Activated naive CD4-positive, alpha-beta T cell treated with Interleukin-2 at 50 U/mL for 16 hours (primary cell): ENCODE results near the gene MEX3C.

Experiments
- DNase-seq: peaks from one replicate; pipeline ENCODE4 v3.0.0-alpha.2; 2020

The MEX3C gene

GRCh38 chr18:51153659-51154371 is 43.7 kb downstream of the MEX3C start:
- peak; percentile 53 for DNase-seq

DNA sequence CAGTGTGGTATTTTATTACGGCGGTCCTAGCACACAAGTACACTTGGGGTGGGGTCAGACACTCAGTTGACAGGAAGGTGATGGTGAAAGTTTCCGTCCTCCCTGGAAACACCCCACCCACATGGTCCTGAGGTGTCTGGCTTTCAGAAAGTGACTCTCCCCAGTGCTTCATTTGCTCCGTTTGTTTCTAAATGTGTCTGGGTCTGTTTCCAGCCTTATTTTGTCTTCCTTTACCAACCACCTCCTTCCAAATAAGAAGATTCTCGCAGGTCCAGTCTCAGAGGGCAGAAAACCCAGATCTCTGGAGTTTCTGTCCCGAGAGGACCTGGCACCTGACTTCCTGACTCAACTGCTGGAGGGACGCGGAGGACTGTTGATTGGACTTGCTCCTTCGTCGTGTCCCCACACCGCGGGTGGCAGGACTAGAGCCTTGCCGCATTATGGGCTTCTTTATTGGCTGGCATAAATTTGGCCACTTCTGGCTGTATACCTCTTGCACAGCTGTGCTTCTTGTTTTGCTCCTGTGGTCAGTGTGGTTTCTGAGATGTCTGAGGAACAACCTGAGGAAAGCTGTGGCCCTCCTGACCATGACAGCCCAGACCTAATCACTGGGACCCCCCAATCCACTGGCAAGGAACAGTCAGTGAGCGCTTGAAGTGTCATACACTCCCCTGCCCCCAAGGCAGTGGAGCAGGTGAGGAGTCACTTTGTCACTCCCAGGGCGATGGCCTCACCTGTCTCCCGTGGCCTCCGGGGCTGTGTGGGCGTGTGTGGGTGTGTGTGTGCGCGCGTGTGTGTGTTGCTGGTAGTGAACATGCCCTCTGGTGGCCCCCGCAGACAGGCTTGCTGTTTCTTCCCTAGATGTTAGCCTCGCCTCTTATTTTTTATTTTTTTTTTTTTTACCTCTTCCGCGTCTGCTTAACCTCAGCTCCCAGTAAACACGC is 45.6 kb downstream of the MEX3C start:
- DNase-seq = peak; percentile 73

GRCh38 chr18:51151185-51151567 is 46.3 kb downstream of the MEX3C start:
- DNase-seq = no peak

- DNase-seq = no peak
These were observed 47.3 kb downstream of the MEX3C start for GRCh38 chr18:51150113-51150700.

DNA sequence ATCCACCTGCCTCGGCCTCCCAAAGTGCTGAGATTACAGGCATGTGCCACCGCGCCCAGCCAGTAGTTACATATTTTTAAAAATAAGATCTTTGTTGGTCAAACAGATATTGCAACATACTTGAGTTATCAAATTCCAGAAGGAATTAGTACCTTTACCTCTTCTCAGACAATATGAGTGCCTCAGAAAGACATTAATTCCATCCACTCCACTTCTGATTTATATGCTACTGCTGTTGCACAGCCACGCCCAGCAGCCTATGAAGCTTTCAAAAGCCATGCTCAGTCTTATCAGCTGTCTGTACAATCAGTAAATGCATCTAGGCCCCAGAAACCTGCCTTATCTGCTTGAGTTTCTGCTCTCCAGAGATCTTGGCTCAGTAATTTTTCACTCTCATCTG is 47.8 kb downstream of the MEX3C start:
- no peak for DNase-seq

- no peak for DNase-seq
These were observed 50.6 kb downstream of the MEX3C start for GRCh38 chr18:51146909-51147308.

- no peak for DNase-seq
These were observed 58.5 kb downstream of the MEX3C start for GRCh38 chr18:51138936-51139335.

- no peak for DNase-seq
These were observed 59.6 kb downstream of the MEX3C start for GRCh38 chr18:51137891-51138290.

DNA sequence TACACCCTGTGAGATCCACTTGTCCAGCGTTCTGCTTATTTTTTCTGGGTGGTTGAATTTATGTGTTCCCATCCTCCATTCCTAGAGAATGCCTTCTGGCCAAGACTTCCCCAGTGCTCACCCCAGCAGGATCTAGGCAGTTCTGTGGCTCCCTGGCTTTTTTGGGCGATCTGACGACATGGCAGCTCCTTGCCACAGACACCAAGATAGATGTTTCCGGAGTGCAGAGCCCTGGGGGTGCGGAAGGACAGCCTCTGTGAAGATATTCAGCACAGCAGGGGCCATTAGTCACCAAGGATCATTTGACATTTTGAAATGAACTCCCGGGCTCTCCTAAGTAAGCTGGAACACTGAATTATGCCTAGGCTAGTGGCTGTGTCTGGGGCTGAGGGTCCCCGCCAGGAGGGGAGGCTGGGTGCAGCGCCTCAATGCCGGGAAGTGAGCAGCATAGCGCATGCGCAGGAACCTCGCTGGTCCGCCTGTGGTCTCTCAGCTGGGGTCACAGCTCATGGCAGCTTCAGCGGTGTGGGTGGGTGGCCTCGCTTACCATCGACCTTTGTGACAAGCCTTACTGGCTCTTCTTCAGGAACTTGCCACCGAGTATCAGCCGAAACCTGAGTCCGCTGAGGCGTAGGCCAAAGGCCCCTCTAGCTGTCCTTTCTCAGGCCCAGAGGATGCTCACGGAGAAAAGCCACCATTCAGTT is 60.3 kb downstream of the MEX3C start:
- no peak for DNase-seq

DNA sequence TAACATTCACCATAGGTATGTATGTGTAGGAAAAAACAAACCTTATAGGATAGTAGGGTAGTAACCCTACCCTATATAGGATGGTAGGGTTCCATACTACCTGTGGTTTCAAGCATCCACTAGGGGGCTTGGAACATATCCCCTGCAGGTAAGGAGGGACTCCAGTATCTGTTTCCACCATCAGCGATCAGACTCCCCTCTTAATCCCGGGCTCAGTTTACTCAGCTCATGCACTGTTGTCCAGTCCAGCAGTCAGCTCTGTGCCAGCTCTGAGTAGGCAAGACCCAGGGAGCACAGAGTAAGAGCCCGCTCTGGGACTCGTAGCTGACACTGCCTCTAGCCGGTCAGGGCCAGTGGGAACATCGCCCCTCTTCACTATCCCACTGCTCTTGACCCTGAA is 61.7 kb downstream of the MEX3C start:
- DNase-seq = no peak

- no peak for DNase-seq
These were observed 62.1 kb downstream of the MEX3C start for GRCh38 chr18:51135364-51135763.

DNA sequence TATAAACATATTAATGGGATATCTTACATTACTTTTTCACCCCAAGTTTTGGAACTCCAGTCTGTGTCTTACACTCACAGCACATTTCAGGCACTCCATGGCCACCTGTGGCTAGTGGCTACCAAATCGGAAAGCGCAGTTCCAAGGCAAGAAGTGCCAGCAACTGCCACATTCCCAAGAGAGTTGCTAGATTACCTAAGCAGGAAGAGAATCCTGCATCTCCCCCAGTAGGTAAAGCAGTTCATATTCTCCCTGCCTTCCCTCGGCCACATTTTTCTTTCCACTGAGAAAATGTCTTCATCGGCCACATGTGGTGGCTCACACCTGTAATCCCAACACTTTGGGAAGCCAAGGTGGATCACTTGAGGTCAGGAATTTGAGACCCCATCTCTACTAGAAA is 62.8 kb downstream of the MEX3C start:
- no peak for DNase-seq

DNA sequence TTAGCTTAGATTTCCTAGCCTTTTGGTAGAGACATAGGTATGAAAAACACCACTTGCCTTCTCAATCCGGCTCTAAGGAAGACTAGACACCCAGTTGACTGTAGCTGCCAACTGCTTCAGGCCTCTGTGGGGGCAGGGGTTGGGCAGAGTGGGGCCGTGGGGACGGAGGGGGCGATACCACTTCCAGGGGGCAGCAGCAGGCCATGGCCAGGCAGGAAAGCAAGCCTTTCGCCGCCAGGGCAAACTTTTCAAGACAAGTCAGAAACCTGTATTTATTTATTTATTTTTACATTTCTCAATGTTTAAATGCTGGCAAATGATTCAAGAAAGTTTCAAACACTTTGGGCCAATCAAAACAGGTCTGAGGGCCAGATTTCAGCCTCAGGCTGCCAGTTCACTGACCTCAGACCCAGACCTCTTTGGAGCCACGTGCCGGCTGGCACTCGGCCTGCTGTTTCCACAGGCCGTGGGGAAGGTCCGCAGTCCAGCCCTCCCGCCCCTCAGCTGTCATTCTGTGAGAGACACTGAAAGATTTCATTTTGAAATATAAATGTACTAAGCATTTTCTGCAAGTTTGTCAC is 63.8 kb downstream of the MEX3C start:
- DNase-seq = no peak

GRCh38 chr18:51132256-51132935 is 65.1 kb downstream of the MEX3C start:
- DNase-seq = no peak

GRCh38 chr18:51128533-51128932 is 68.9 kb downstream of the MEX3C start:
- DNase-seq = no peak

GRCh38 chr18:51127664-51128063 is 69.8 kb downstream of the MEX3C start:
- no peak for DNase-seq

GRCh38 chr18:51125976-51126375 is 71.5 kb downstream of the MEX3C start:
- DNase-seq = no peak
